ENCODE data around the gene DOCK3.

DNA sequence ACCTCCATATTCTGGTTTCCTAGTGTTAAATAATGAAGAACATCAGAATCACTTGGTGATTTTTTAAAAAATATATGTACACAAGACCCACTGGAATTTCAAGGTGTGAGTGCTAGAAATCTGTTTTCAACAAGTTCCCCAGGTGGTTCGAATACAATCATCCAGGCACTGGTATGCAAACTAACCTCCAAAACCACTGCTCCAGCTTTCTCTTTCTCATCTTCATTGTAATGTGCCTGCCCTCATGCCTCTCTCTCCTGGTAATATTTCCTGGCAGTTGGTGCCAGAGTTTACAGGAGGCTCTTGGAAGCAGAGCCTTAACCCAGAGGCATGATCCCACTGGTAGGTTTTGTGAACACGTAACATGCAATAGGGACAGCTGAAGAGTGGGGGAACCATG, 547.2 kb downstream of the DOCK3 start:
- TF ChIP-seq, protein P1, sequence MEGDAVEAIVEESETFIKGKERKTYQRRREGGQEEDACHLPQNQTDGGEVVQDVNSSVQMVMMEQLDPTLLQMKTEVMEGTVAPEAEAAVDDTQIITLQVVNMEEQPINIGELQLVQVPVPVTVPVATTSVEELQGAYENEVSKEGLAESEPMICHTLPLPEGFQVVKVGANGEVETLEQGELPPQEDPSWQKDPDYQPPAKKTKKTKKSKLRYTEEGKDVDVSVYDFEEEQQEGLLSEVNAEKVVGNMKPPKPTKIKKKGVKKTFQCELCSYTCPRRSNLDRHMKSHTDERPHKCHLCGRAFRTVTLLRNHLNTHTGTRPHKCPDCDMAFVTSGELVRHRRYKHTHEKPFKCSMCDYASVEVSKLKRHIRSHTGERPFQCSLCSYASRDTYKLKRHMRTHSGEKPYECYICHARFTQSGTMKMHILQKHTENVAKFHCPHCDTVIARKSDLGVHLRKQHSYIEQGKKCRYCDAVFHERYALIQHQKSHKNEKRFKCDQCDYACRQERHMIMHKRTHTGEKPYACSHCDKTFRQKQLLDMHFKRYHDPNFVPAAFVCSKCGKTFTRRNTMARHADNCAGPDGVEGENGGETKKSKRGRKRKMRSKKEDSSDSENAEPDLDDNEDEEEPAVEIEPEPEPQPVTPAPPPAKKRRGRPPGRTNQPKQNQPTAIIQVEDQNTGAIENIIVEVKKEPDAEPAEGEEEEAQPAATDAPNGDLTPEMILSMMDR (conservative IDR thresholded peaks at IDR 0.05 in 1 of 2, IDR thresholded peaks at IDR 0.05 in 1 of 2; ENCODE audit: extremely low read depth in 1 of 2, insufficient read depth in 1 of 2, low read depth in 1 of 2, low read length in 2 of 2): no peak
- TF ChIP-seq EZH2 (IDR thresholded peaks at IDR 0.05; ENCODE audit: borderline replicate concordance, low read length): no peak

Data from mammary epithelial cell (primary cell).